Stomach (tissue), 4 donors: ENCODE results near the gene CALN1.

Experiments
- EP300 ChIP-seq: sonication (generic); formaldehyde crosslinking; IDR thresholded peaks from one replicate; pipeline ENCODE4 v1.6.1; 2017; ENCODE audit warnings: antibody characterized with exemption
- POLR2A ChIP-seq, 4 donors: fragments of 450-650 bp; IDR thresholded peaks; one replicate each; pipeline ENCODE4 v1.6.1; 2016; ENCODE audit warnings: antibody characterized with exemption in 4 of 4, control low read depth in 2 of 4, mild to moderate bottlenecking in 1 of 4, moderate library complexity in 1 of 4
- TF ChIP-seq, protein P1 (sequence below), 7 experiments: fragments of 450-650 bp in 4 of 7; fragments of 200-600 bp in 3 of 7; sonication (generic) in 3 of 7; IDR thresholded peaks; one replicate each; pipeline ENCODE4 v1.5.1; 2016 to 2019; ENCODE audit warnings: antibody characterized with exemption in 7 of 7, control low read depth in 2 of 7, mild to moderate bottlenecking in 1 of 7

DNA sequence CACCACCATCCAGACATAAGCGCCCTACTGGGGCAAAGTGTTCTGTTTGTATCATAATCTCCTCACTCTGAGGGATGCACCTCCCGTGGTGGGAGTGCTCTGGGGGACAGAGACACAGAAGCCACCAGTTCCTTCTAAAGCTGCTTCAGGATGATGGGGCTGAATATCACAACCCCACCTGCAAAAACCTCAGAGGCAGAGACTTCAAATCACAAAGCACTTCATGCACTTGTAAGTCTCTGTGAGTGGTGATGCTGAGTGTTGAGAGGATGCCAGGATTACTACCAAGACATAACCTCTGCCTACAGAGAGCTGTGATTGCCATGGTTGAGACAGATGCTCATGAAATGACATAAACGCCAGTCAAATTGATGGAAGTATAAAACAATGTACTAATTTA, 255.5 kb downstream of the CALN1 start:
- TF ChIP-seq POLR2A (IDR thresholded peaks at IDR 0.05), result no peak
- TF ChIP-seq, protein P1, sequence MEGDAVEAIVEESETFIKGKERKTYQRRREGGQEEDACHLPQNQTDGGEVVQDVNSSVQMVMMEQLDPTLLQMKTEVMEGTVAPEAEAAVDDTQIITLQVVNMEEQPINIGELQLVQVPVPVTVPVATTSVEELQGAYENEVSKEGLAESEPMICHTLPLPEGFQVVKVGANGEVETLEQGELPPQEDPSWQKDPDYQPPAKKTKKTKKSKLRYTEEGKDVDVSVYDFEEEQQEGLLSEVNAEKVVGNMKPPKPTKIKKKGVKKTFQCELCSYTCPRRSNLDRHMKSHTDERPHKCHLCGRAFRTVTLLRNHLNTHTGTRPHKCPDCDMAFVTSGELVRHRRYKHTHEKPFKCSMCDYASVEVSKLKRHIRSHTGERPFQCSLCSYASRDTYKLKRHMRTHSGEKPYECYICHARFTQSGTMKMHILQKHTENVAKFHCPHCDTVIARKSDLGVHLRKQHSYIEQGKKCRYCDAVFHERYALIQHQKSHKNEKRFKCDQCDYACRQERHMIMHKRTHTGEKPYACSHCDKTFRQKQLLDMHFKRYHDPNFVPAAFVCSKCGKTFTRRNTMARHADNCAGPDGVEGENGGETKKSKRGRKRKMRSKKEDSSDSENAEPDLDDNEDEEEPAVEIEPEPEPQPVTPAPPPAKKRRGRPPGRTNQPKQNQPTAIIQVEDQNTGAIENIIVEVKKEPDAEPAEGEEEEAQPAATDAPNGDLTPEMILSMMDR (IDR thresholded peaks at IDR 0.05), result no peak
- TF ChIP-seq EP300, result no peak
